OCI-LY3 (cell line): ENCODE results near the gene BICC1.

Source experiments
- H2AFZ ChIP-seq: fragments of 200-600, 300-600 bp; shearing (Covaris generic); 2 replicates; pipeline ENCODE4 v1.6.0; 2014; ENCODE audit warnings: antibody characterized with exemption, low read depth, low read length
- H3K27ac ChIP-seq: fragments of 200-600, 300-600 bp; sonication (generic); 2 replicates; pipeline ENCODE4 v1.5.1; 2014; ENCODE audit warnings: mild to moderate bottlenecking, low read length, moderate library complexity, mixed read lengths
- H3K27me3 ChIP-seq: fragments of 200-600, 300-600 bp; sonication (generic); 2 replicates; pipeline ENCODE4 v1.6.1; 2014; ENCODE audit warnings: low read depth, low read length, mixed read lengths
- H3K36me3 ChIP-seq: fragments of 200-600, 300-600 bp; sonication (generic); replicated peaks from 2 replicates; pipeline ENCODE3; 2014; ENCODE audit warnings: low read depth, low read length, mixed read lengths
- H3K4me1 ChIP-seq: fragments of 300-600, 200-600 bp; sonication (generic); 2 replicates; pipeline ENCODE4 v1.6.1; 2014; ENCODE audit warnings: low read length, mixed read lengths
- H3K4me2 ChIP-seq: fragments of 200-600, 300-600 bp; sonication (generic); 2 replicates; pipeline ENCODE4 v1.6.1; 2014; ENCODE audit warnings: low read length, mixed read lengths
- H3K4me3 ChIP-seq: fragments of 300-600, 200-600 bp; sonication (generic); 2 replicates; pipeline ENCODE4 v1.5.1; 2014; ENCODE audit warnings: antibody characterized with exemption, mild to moderate bottlenecking, low read length, moderate library complexity
- H3K79me2 ChIP-seq: fragments of 300-600, 200-600 bp; shearing (Covaris generic); 2 replicates; pipeline ENCODE4 v1.6.1; 2014; ENCODE audit warnings: mild to moderate bottlenecking, low read length, mixed read lengths
- H3K9ac ChIP-seq: fragments of 300-600, 200-600 bp; shearing (Covaris generic); 2 replicates; pipeline ENCODE4 v1.6.0; 2014; ENCODE audit warnings: mild to moderate bottlenecking, low read length, moderate library complexity
- H3K9me3 ChIP-seq: fragments of 200-600, 300-600 bp; shearing (Covaris generic); 2 replicates; pipeline ENCODE4 v1.6.1; 2014; ENCODE audit warnings: low read length, mixed read lengths; ENCODE audit not compliant: insufficient read depth
- H4K20me1 ChIP-seq: fragments of 200-600, 300-600 bp; sonication (generic); 2 replicates; pipeline ENCODE4 v1.6.1; 2016; ENCODE audit warnings: low read length, mixed read lengths; ENCODE audit not compliant: insufficient read depth
- CTCF ChIP-seq: fragments of 200-600, 300-600 bp; sonication (generic); IDR thresholded peaks from 2 replicates; pipeline ENCODE4 v1.5.1; 2014; ENCODE audit warnings: antibody characterized with exemption, low read length, low read depth
- EZH2phosphoT487 ChIP-seq: fragments of 200-600 bp; shearing (Covaris generic); IDR thresholded peaks from 2 replicates; pipeline ENCODE4 v1.6.1; 2018; ENCODE audit warnings: antibody characterized with exemption, mixed run types, low read depth

The BICC1 gene

GRCh38 chr10:58621379-58622077, 108.9 kb downstream of the BICC1 start:
- no peaks in the 10 kb centered on the region for H3K9me3 ChIP-seq
- H2AFZ ChIP-seq: no peak overlapping the region
- no peak overlapping the region for H3K27ac ChIP-seq
- no peaks in the 10 kb centered on the region for H4K20me1 ChIP-seq
- TF ChIP-seq CTCF: no peak
- TF ChIP-seq EZH2phosphoT487: no peak
- no peaks in the 10 kb centered on the region for H3K36me3 ChIP-seq
- H3K4me2 ChIP-seq: no peak overlapping the region
- H3K9ac ChIP-seq: no peak overlapping the region
- no peaks in the 10 kb centered on the region for H3K4me1 ChIP-seq
- no peak overlapping the region for H3K4me3 ChIP-seq
- no peaks in the 10 kb centered on the region for H3K79me2 ChIP-seq
- H3K27me3 ChIP-seq: no peaks in the 10 kb centered on the region

- no peaks in the 10 kb centered on the region for H3K79me2 ChIP-seq
- H3K9ac ChIP-seq: no peak overlapping the region
- no peaks in the 10 kb centered on the region for H3K9me3 ChIP-seq
- H3K36me3 ChIP-seq: no peaks in the 10 kb centered on the region
- no peaks in the 10 kb centered on the region for H3K4me1 ChIP-seq
- H4K20me1 ChIP-seq: no peaks in the 10 kb centered on the region
- no peak overlapping the region for H2AFZ ChIP-seq
- H3K4me2 ChIP-seq: no peak overlapping the region
- TF ChIP-seq CTCF (no peak), EZH2phosphoT487 (no peak)
- H3K27ac ChIP-seq: no peak overlapping the region
- no peak overlapping the region for H3K4me3 ChIP-seq
- H3K27me3 ChIP-seq: no peaks in the 10 kb centered on the region
These were observed 109.6 kb downstream of the BICC1 start for GRCh38 chr10:58622246-58622645.

GRCh38 chr10:58625070-58625469, 112.4 kb downstream of the BICC1 start:
- Histone ChIP-seq H3K9me3 (no peaks in the 10 kb centered on the region), H2AFZ (no peak overlapping the region), H3K79me2 (no peaks in the 10 kb centered on the region), H3K27me3 (no peaks in the 10 kb centered on the region), H4K20me1 (no peaks in the 10 kb centered on the region), H3K4me2 (no peak overlapping the region), H3K4me3 (no peak overlapping the region), H3K9ac (no peak overlapping the region), H3K27ac (no peak overlapping the region), H3K4me1 (no peaks in the 10 kb centered on the region), H3K36me3 (no peaks in the 10 kb centered on the region)
- TF ChIP-seq CTCF: no peak
- no peak for TF ChIP-seq EZH2phosphoT487

GRCh38 chr10:58627392-58627791, 114.7 kb downstream of the BICC1 start:
- H4K20me1 ChIP-seq: no peaks in the 10 kb centered on the region
- H3K9me3 ChIP-seq: no peaks in the 10 kb centered on the region
- H2AFZ ChIP-seq: no peak overlapping the region
- H3K27me3 ChIP-seq: no peaks in the 10 kb centered on the region
- H3K36me3 ChIP-seq: no peaks in the 10 kb centered on the region
- no peak overlapping the region for H3K4me3 ChIP-seq
- no peak overlapping the region for H3K4me2 ChIP-seq
- TF ChIP-seq CTCF (no peak), EZH2phosphoT487 (no peak)
- H3K27ac ChIP-seq: no peak overlapping the region
- no peaks in the 10 kb centered on the region for H3K4me1 ChIP-seq
- no peaks in the 10 kb centered on the region for H3K79me2 ChIP-seq
- H3K9ac ChIP-seq: no peak overlapping the region
